GM12873 (cell line): ENCODE results near the gene OTUB2.

Experiments
- CTCF ChIP-seq: IDR thresholded peaks from 2 replicates; pipeline ENCODE4 v1.5.1; 2012; ENCODE audit warnings: low read depth, mild to moderate bottlenecking, moderate library complexity, low read length, control low read depth; ENCODE audit not compliant: insufficient read depth; ENCODE audit errors: missing control alignments

Gene OTUB2

GRCh38 chr14:94026173-94026888, at the start of gene OTUB2:
Gene OTUB2 (plus strand): TSS chr14:94026340. CDS start chr14:94026538, 198 bp downstream.
- no peak for TF ChIP-seq CTCF

GRCh38 chr14:93976477-93977057, 49.6 kb upstream of the OTUB2 start, which contains the start of gene ASB2:
Gene ASB2 (minus strand): TSS chr14:93976570. CDS start chr14:93964539, 12,031 bp downstream.
- TF ChIP-seq CTCF = no peak

GRCh38 chr14:93977171-93977570, 49.0 kb upstream of the OTUB2 start:
- TF ChIP-seq CTCF = no peak

GRCh38 chr14:93977790-93978581, 48.2 kb upstream of the OTUB2 start:
- no peak for TF ChIP-seq CTCF

GRCh38 chr14:93978735-93979134, 47.4 kb upstream of the OTUB2 start:
- no peak for TF ChIP-seq CTCF

GRCh38 chr14:93980456-93981201, 45.5 kb upstream of the OTUB2 start:
- TF ChIP-seq CTCF = no peak
